ENCODE data around the gene GIPR.

Gene GIPR

DNA sequence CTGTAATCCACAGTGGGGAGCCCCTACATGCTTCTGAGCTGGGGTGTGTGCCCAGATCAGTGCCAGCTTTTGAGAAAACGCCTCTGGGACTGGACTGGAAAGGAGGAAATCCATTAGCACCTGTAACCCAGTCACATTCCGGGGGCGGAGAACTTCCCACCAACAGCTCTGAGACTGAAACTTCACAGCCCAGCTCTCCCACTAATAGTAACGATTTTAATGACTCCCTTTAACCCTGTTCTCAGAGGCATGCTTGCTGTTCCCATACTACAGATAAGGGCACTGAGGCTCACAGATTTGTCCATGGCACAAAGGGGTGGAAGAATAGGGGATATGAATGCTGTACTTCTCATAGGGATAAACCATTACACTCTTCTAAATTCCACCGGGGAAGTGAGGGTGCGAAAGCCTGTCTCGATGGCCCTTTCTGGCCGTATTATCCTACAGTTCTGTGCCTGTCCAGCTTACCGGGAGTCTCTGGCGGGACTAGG lies 61.8 kb downstream of the GIPR start:
- no peak for FAIRE-seq
- DNase-seq (ENCODE audit: insufficient read length, low spot score) = no peak

DNA sequence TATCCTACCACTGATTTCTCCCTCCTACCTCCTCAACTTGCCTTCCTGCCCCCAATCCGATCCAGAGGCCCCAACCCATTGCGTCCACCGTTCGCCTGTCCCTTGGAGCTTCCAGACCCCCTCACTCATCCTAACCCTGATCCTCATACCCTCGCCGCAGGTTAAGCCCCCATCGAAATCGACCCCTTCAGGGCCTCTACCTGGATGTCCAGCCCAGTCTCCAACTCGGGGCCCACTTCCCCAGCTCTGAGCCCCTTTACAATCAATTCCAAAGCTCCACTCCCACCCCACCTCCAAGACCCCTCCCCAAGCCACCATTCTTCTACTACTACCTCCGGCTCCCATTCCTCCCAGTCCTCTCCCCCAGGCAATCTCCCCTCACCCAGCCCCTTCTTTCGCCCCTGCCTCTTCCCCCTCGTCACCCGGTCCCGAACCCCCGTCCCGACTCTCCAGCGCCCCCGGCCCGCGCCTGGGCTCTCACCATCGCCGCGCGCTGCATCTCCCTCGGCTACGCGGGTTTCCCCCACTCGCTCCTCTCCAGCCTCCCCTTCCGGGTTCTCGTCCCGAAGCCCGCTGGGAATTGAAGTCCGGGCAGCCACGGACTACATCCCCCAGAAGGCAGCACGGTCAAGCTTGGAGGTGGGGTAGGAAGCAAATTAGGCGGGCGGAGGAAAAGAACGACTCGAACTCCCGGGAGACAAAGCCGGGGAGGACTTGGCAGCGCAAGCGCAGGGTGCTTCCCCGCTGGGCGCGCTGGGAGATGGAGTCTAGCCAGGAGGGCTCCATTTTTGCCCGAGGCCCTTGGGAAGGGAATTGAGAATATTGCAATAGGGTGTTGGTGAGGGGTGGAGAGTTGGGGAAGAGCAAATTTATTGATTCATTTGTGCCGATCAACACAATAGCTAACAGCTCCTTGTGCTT lies 62.6 kb downstream of the GIPR start, which contains the start of gene FBXO46:
TSS of gene FBXO46 (minus strand) at position 529 of the 921 bp plus-strand sequence. CDS start 17,401 bp downstream, outside the sequence.
- DNase-seq (ENCODE audit: insufficient read length, low spot score) (peak; percentile 98), FAIRE-seq (peak; percentile 92)

Data from HTR-8/SVneo (cell line).